ENCODE data around the gene KPNA2. TPM values are rescaled to one million over a fixed set of nuclear protein-coding genes. Genes with fewer than 3 reads are reported as not detected.

The KPNA2 gene
- total and polyA plus RNA-seq, 2 of the 13 experiments (the other 11 are each of a cell fraction or from before 2014, with no cell fraction given): 111 to 305 TPM

- peak; percentile 92; the same call in 1 of the 2 replicates for TF ChIP-seq ZFYVE20 (CRISPR knock-in tag; IDR thresholded peaks at IDR 0.05; ENCODE audit: borderline replicate concordance, low read depth)
- no peak for TF ChIP-seq HDAC6 (IDR thresholded peaks at IDR 0.05; ENCODE audit: low read depth, low read length)
- TF ChIP-seq ZNF572 (CRISPR knock-in tag; IDR thresholded peaks at IDR 0.05): peak; percentile 98
- peak; percentile 96 for TF ChIP-seq FOXM1 (CRISPR knock-in tag; IDR thresholded peaks at IDR 0.05)
- TF ChIP-seq THYN1 (CRISPR knock-in tag; IDR thresholded peaks at IDR 0.05; ENCODE audit: borderline replicate concordance, low read depth): peak; percentile 90; the same call in 1 of the 2 replicates
- no peak; the same call in 1 of the 2 replicates for TF ChIP-seq ZSCAN25 (CRISPR knock-in tag; IDR thresholded peaks at IDR 0.05)
- peak; percentile 90 for TF ChIP-seq NFAT5 (CRISPR knock-in tag; IDR thresholded peaks at IDR 0.05)
- TF ChIP-seq PBX2 (CRISPR knock-in tag; IDR thresholded peaks at IDR 0.05): no peak
- TF ChIP-seq ZNF784 (CRISPR knock-in tag; IDR thresholded peaks at IDR 0.05; ENCODE audit: borderline replicate concordance): peak; percentile 97
- peak; percentile 35; the same call in 1 of the 2 replicates for TF ChIP-seq GPN1 (CRISPR knock-in tag; IDR thresholded peaks at IDR 0.05; ENCODE audit: borderline replicate concordance)
- TF ChIP-seq, protein P1, sequence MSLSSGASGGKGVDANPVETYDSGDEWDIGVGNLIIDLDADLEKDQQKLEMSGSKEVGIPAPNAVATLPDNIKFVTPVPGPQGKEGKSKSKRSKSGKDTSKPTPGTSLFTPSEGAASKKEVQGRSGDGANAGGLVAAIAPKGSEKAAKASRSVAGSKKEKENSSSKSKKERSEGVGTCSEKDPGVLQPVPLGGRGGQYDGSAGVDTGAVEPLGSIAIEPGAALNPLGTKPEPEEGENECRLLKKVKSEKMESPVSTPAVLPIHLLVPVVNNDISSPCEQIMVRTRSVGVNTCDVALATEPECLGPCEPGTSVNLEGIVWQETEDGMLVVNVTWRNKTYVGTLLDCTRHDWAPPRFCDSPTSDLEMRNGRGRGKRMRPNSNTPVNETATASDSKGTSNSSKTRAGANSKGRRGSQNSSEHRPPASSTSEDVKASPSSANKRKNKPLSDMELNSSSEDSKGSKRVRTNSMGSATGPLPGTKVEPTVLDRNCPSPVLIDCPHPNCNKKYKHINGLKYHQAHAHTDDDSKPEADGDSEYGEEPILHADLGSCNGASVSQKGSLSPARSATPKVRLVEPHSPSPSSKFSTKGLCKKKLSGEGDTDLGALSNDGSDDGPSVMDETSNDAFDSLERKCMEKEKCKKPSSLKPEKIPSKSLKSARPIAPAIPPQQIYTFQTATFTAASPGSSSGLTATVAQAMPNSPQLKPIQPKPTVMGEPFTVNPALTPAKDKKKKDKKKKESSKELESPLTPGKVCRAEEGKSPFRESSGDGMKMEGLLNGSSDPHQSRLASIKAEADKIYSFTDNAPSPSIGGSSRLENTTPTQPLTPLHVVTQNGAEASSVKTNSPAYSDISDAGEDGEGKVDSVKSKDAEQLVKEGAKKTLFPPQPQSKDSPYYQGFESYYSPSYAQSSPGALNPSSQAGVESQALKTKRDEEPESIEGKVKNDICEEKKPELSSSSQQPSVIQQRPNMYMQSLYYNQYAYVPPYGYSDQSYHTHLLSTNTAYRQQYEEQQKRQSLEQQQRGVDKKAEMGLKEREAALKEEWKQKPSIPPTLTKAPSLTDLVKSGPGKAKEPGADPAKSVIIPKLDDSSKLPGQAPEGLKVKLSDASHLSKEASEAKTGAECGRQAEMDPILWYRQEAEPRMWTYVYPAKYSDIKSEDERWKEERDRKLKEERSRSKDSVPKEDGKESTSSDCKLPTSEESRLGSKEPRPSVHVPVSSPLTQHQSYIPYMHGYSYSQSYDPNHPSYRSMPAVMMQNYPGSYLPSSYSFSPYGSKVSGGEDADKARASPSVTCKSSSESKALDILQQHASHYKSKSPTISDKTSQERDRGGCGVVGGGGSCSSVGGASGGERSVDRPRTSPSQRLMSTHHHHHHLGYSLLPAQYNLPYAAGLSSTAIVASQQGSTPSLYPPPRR (CRISPR knock-in tag; IDR thresholded peaks at IDR 0.05; ENCODE audit: borderline replicate concordance): 0 out of 2 replicates have a peak, but pooled peaks have one; percentile 31
- TF ChIP-seq SATB2 (CRISPR knock-in tag; IDR thresholded peaks at IDR 0.05): no peak; the same call in 1 of the 2 replicates
- TF ChIP-seq ZNF569 (CRISPR knock-in tag; IDR thresholded peaks at IDR 0.05; ENCODE audit: borderline replicate concordance): peak; percentile 51; the same call in 1 of the 2 replicates
- peak; percentile 65; the same call in 1 of the 2 replicates for TF ChIP-seq ZNF333 (CRISPR knock-in tag; IDR thresholded peaks at IDR 0.05; ENCODE audit: borderline replicate concordance)
- peak; percentile 99 for TF ChIP-seq RBFOX2 (IDR thresholded peaks at IDR 0.05; ENCODE audit: low read depth, low read length)
- peak; percentile 24; the same call in 1 of the 2 replicates for TF ChIP-seq ZNF256 (CRISPR knock-in tag; conservative IDR thresholded peaks at IDR 0.05)
Measured at GRCh38 chr17:68035523-68036303, at the start of gene KPNA2 (continued).

All from HepG2 (cell line).